ENCODE measurements around the gene NEU4. TPM values are rescaled to one million over a fixed set of nuclear protein-coding genes. Genes with fewer than 3 reads are reported as not detected.
"Not testable (repeated sequence)": the region's sequence is repeated elsewhere in the genome, so short reads cannot be mapped to it uniquely, and the experiment has no call there.

NEU4 gene
- total RNA-seq, 1 experiment from 2014 or later = not detected

- DNase-seq (ENCODE audit: low read depth, low spot score); in situ Hi-C loops (cut with HindIII; ENCODE audit: low pct_unique_long_range_greater_than_20kb, low sequenced_read_pairs): not testable (repeated sequence)
Measured at GRCh38 chr2:241817821-241818215, 8.8 kb downstream of the NEU4 start.

GRCh38 chr2:241818229-241818942 lies 9.4 kb downstream of the NEU4 start:
- DNase-seq (ENCODE audit: low read depth, low spot score) = no peak
- in situ Hi-C loops (cut with HindIII; ENCODE audit: low pct_unique_long_range_greater_than_20kb, low sequenced_read_pairs) = no loop called here

GRCh38 chr2:241818943-241819270 lies 9.9 kb downstream of the NEU4 start:
- DNase-seq (ENCODE audit: low read depth, low spot score) = no peak
- in situ Hi-C loops (cut with HindIII; ENCODE audit: low pct_unique_long_range_greater_than_20kb, low sequenced_read_pairs) = no loop called here

GRCh38 chr2:241819947-241820624 lies 11.1 kb downstream of the NEU4 start:
- in situ Hi-C loops (cut with HindIII; ENCODE audit: low pct_unique_long_range_greater_than_20kb, low sequenced_read_pairs); DNase-seq (ENCODE audit: low read depth, low spot score): not testable (repeated sequence)

GRCh38 chr2:241820625-241821384 lies 11.8 kb downstream of the NEU4 start:
- in situ Hi-C loops (cut with HindIII; ENCODE audit: low pct_unique_long_range_greater_than_20kb, low sequenced_read_pairs) = no loop called here
- no peak for DNase-seq (ENCODE audit: low read depth, low spot score)

- in situ Hi-C loops (cut with HindIII; ENCODE audit: low pct_unique_long_range_greater_than_20kb, low sequenced_read_pairs) = no loop called here
- no peak for DNase-seq (ENCODE audit: low read depth, low spot score)
Measured at GRCh38 chr2:241821460-241822263, 12.7 kb downstream of the NEU4 start.

- in situ Hi-C loops (cut with HindIII; ENCODE audit: low pct_unique_long_range_greater_than_20kb, low sequenced_read_pairs) = no loop called here
Measured at GRCh38 chr2:241822264-241822623, 13.3 kb downstream of the NEU4 start.

GRCh38 chr2:241823531-241824437 lies 14.8 kb downstream of the NEU4 start:
- in situ Hi-C loops (cut with HindIII; ENCODE audit: low pct_unique_long_range_greater_than_20kb, low sequenced_read_pairs); DNase-seq (ENCODE audit: low read depth, low spot score): not testable (repeated sequence)

More at GRCh38 chr2:241822264-241822623, 13.3 kb downstream of the NEU4 start:
- no peak for DNase-seq (ENCODE audit: low read depth, low spot score)

GRCh38 chr2:241827394-241827793 lies 18.4 kb downstream of the NEU4 start:
- DNase-seq (ENCODE audit: low read depth, low spot score) = no peak
- in situ Hi-C loops (cut with HindIII; ENCODE audit: low pct_unique_long_range_greater_than_20kb, low sequenced_read_pairs) = no loop called here

GRCh38 chr2:241833101-241833663 lies 24.2 kb downstream of the NEU4 start:
- DNase-seq (ENCODE audit: low read depth, low spot score) = no peak
- in situ Hi-C loops (cut with HindIII; ENCODE audit: low pct_unique_long_range_greater_than_20kb, low sequenced_read_pairs) = no loop called here

GRCh38 chr2:241833756-241834526 lies 24.9 kb downstream of the NEU4 start:
- in situ Hi-C loops (cut with HindIII; ENCODE audit: low pct_unique_long_range_greater_than_20kb, low sequenced_read_pairs); DNase-seq (ENCODE audit: low read depth, low spot score): not testable (repeated sequence)

GRCh38 chr2:241834527-241835210 lies 25.7 kb downstream of the NEU4 start:
- in situ Hi-C loops (cut with HindIII; ENCODE audit: low pct_unique_long_range_greater_than_20kb, low sequenced_read_pairs) = no loop called here
- no peak for DNase-seq (ENCODE audit: low read depth, low spot score)

- DNase-seq (ENCODE audit: low read depth, low spot score) = no peak
- in situ Hi-C loops (cut with HindIII; ENCODE audit: low pct_unique_long_range_greater_than_20kb, low sequenced_read_pairs) = no loop called here
Measured at GRCh38 chr2:241835611-241836010, 26.6 kb downstream of the NEU4 start.

- no peak for DNase-seq (ENCODE audit: low read depth, low spot score)
- in situ Hi-C loops (cut with HindIII; ENCODE audit: low pct_unique_long_range_greater_than_20kb, low sequenced_read_pairs) = no loop called here
Measured at GRCh38 chr2:241836292-241836691, 27.3 kb downstream of the NEU4 start.

GRCh38 chr2:241837197-241837965 lies 28.4 kb downstream of the NEU4 start:
- no peak for DNase-seq (ENCODE audit: low read depth, low spot score)
- in situ Hi-C loops (cut with HindIII; ENCODE audit: low pct_unique_long_range_greater_than_20kb, low sequenced_read_pairs) = no loop called here

All from SK-MEL-5 (cell line).